H9 (cell line): Measurements from ENCODE around the gene GSE1. TPM values are rescaled to one million over a fixed set of nuclear protein-coding genes. Genes with fewer than 3 reads are reported as not detected.
A peak's percentile ranks its signal among the peaks of the same experiment; 100 is the strongest.

Experiments used
- DNase-seq: peaks from one replicate; pipeline ENCODE4 v3.0.0-alpha.2; 2017
- H2AFZ ChIP-seq: one replicate; pipeline ENCODE4 v1.6.1; 2013; ENCODE audit warnings: mild to moderate bottlenecking, low read length, control low read depth, moderate library complexity
- H2AK5ac ChIP-seq: 2 replicates; pipeline ENCODE4 v1.6.1; 2013; ENCODE audit warnings: low read length, control low read depth, mixed read lengths; ENCODE audit not compliant: insufficient read length
- H2BK120ac ChIP-seq: one replicate; pipeline ENCODE4 v1.6.1; 2013; ENCODE audit warnings: low read depth, mild to moderate bottlenecking, low read length, control low read depth, inconsistent platforms; ENCODE audit not compliant: poor library complexity, severe bottlenecking
- H2BK12ac ChIP-seq: 2 replicates; pipeline ENCODE4 v1.6.1; 2013; ENCODE audit warnings: low read length, control low read depth, mixed read lengths, low read depth; ENCODE audit not compliant: insufficient read length
- H2BK15ac ChIP-seq: 2 replicates; pipeline ENCODE4 v1.6.1; 2013; ENCODE audit warnings: low read depth, low read length, control low read depth
- H2BK20ac ChIP-seq: one replicate; pipeline ENCODE4 v1.6.1; 2013; ENCODE audit warnings: low read depth, mild to moderate bottlenecking, low read length, control low read depth, inconsistent platforms; ENCODE audit not compliant: poor library complexity, severe bottlenecking
- H2BK5ac ChIP-seq: 2 replicates; pipeline ENCODE4 v1.6.1; 2013; ENCODE audit warnings: low read length, control low read depth, mixed read lengths; ENCODE audit not compliant: insufficient read length
- H3K14ac ChIP-seq: 2 replicates; pipeline ENCODE4 v1.6.1; 2013; ENCODE audit warnings: low read length, control low read depth; ENCODE audit not compliant: insufficient read depth
- H3K18ac ChIP-seq: 2 replicates; pipeline ENCODE4 v1.6.1; 2013; ENCODE audit warnings: low read depth, mild to moderate bottlenecking, mixed read lengths, low read length, control low read depth; ENCODE audit not compliant: insufficient read length
- H3K23ac ChIP-seq: 2 replicates; pipeline ENCODE4 v1.6.1; 2013; ENCODE audit warnings: low read length, control low read depth, mixed read lengths, low read depth; ENCODE audit not compliant: insufficient read length
- H3K23me2 ChIP-seq: 2 replicates; pipeline ENCODE4 v1.6.1; 2013; ENCODE audit warnings: low read depth, mild to moderate bottlenecking, mixed read lengths, low read length, control low read depth; ENCODE audit not compliant: insufficient read length, poor library complexity, severe bottlenecking
- H3K27ac ChIP-seq: 2 replicates; pipeline ENCODE4 v1.5.1; 2013; ENCODE audit warnings: low read length, control low read depth, mixed read lengths, low read depth; ENCODE audit not compliant: insufficient read length
- H3K27me3 ChIP-seq: 2 replicates; pipeline ENCODE4 v1.6.1; 2013; ENCODE audit warnings: low read length, control low read depth, inconsistent platforms; ENCODE audit not compliant: insufficient read depth
- H3K4ac ChIP-seq: 2 replicates; pipeline ENCODE4 v1.6.1; 2013; ENCODE audit warnings: low read depth, mild to moderate bottlenecking, control low read depth, inconsistent platforms, low read length, moderate library complexity
- H3K4me1 ChIP-seq: 2 replicates; pipeline ENCODE4 v1.6.1; 2013; ENCODE audit warnings: low read length, control low read depth, inconsistent platforms; ENCODE audit not compliant: insufficient read depth
- H3K4me2 ChIP-seq: 2 replicates; pipeline ENCODE4 v1.6.1; 2013; ENCODE audit warnings: low read length, control low read depth, mixed read lengths; ENCODE audit not compliant: insufficient read length, insufficient read depth
- H3K56ac ChIP-seq: 2 replicates; pipeline ENCODE4 v1.6.1; 2013; ENCODE audit warnings: low read depth, mild to moderate bottlenecking, mixed read lengths, low read length, control low read depth; ENCODE audit not compliant: insufficient read length
- H3K79me1 ChIP-seq: 2 replicates; pipeline ENCODE4 v1.6.1; 2013; ENCODE audit warnings: low read depth, mild to moderate bottlenecking, moderate library complexity, low read length, control low read depth, inconsistent platforms; ENCODE audit not compliant: insufficient read depth, poor library complexity, severe bottlenecking
- H3K79me2 ChIP-seq: 2 replicates; pipeline ENCODE4 v1.6.1; 2013; ENCODE audit warnings: low read length, control low read depth, inconsistent platforms; ENCODE audit not compliant: insufficient read depth
- H3K9ac ChIP-seq: 2 replicates; pipeline ENCODE4 v1.6.1; 2013; ENCODE audit warnings: low read length, control low read depth, mixed read lengths; ENCODE audit not compliant: insufficient read length; ENCODE audit errors: extremely low read depth
- H3K9me3 ChIP-seq: one replicate; pipeline ENCODE4 v1.6.1; 2013; ENCODE audit warnings: low read depth, low read length, inconsistent platforms; ENCODE audit not compliant: control insufficient read depth
- H3T11ph ChIP-seq: one replicate; pipeline ENCODE4 v1.6.1; 2013; ENCODE audit warnings: mild to moderate bottlenecking, low read length, control low read depth, inconsistent platforms
- H4K20me1 ChIP-seq: one replicate; pipeline ENCODE4 v1.6.1; 2013; ENCODE audit not compliant: control insufficient read depth, insufficient read length, insufficient read depth
- H4K5ac ChIP-seq: 2 replicates; pipeline ENCODE4 v1.6.1; 2013; ENCODE audit warnings: low read depth, mild to moderate bottlenecking, mixed read lengths, low read length, control low read depth; ENCODE audit not compliant: insufficient read length
- H4K8ac ChIP-seq: replicated peaks from 2 replicates; pipeline ENCODE4 v1.6.1; 2013; ENCODE audit warnings: low read length, control low read depth, mixed read lengths, low read depth; ENCODE audit not compliant: insufficient read length
- H4K91ac ChIP-seq: 2 replicates; pipeline ENCODE4 v1.6.1; 2013; ENCODE audit warnings: low read depth, mild to moderate bottlenecking, moderate library complexity, mixed read lengths, low read length, control low read depth; ENCODE audit not compliant: insufficient read length
- H3K27ac Mint-ChIP-seq, 3 experiments: 2 replicates in 2 of 3; 3 replicates in 1 of 3; pipeline ENCODE4 v1.8.0; 2020 to 2021; ENCODE audit warnings: mixed read lengths in 3 of 3, mild to moderate bottlenecking in 1 of 3, moderate library complexity in 1 of 3
- H3K27me3 Mint-ChIP-seq: 2 replicates; pipeline ENCODE4 v1.8.0; 2021; ENCODE audit warnings: low read depth, mild to moderate bottlenecking, moderate library complexity, mixed read lengths
- H3K36me3 Mint-ChIP-seq, 3 experiments: 2 replicates in 2 of 3; 3 replicates in 1 of 3; pipeline ENCODE4 v1.8.0; 2020 to 2021; ENCODE audit warnings: low read depth in 3 of 3, mixed read lengths in 3 of 3; ENCODE audit not compliant: insufficient read depth in 1 of 3
- H3K4me1 Mint-ChIP-seq, 2 experiments: 2 replicates each; pipeline ENCODE4 v1.8.0; 2020; ENCODE audit warnings: mixed read lengths in 2 of 2
- H3K4me3 Mint-ChIP-seq, 2 experiments: 2 replicates in 1 of 2; 3 replicates in 1 of 2; pipeline ENCODE4 v1.8.0; 2020 to 2021; ENCODE audit warnings: mild to moderate bottlenecking in 2 of 2, mixed read lengths in 2 of 2, moderate library complexity in 1 of 2
- H3K9me3 Mint-ChIP-seq, 2 experiments: 2 replicates in 1 of 2; 3 replicates in 1 of 2; pipeline ENCODE4 v1.8.0; 2020; ENCODE audit warnings: mild to moderate bottlenecking in 2 of 2, mixed read lengths in 2 of 2, moderate library complexity in 1 of 2
- WGBS: extraction: QIAGEN DNeasy Blood & Tissue Kit; methylation state at CpG from one replicate; pipeline ENCODE4 v1.1.7; 2013; ENCODE audit warnings: missing lambda C conversion rate, low lambda C conversion rate, mixed read lengths; ENCODE audit not compliant: insufficient read length; ENCODE audit errors: extremely low coverage; 5-methylcytosine and 5-hydroxymethylcytosine counted together
- total RNA-seq: library from RNA; stranded (reverse); gene quantifications from 2 replicates; pipeline ENCODE4 v1.2.1, GENCODE V29; 2021
- TF ChIP-seq, protein P1 (sequence below): fragments of 200-600 bp; sonication (generic); conservative IDR thresholded peaks from 3 replicates; pipeline ENCODE4 v1.8.0; 2021; ENCODE audit warnings: antibody characterized with exemption, mild to moderate bottlenecking

GSE1 gene
- total RNA-seq, 1 experiment from 2014 or later: 125 TPM

DNA sequence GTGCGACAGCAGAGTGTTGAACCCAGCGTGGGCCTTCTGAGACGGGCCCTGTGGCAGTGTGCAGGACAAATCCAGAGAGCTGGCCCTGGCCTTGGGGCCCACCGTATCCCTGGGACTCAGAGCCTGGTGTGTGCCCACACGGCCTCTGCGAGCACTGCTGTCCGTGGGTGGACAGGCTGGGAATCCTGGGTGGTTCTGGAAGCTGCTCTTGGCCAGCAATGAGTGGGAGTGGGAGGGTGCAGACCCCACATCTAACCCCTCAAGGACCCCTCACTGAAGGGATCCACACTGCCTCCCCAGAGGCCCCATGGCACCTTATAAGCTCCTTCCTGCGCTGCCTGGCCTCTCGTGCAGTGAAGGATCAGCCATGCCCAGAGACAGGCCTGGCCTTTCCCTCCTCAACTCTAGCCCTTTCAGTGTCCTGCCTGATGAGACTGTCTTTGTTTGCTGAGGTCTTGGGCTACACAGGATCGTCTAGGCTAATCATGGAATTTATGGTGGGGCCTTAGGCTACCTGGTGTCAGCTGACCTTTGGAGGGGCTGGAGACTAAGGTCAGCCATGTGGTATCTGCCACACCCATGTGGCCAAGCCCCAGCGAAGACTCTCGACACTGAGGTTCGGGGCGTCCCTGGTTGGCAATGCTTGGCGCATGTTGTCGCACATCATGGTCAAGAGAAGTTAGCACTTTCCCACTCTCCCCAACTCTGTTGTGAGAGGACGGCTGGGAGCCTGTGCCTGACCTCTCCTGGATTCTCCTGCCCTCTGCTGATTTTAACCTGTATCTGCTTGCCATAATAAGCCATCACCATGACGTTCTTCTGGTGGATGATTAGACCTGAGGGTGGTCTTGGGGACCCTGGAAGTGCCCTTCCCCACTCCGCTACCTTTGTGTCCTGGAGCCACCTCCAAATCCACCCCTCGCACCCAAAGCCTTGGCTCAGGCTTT lies 92.1 kb downstream of the GSE1 start:
- no peak overlapping the region for H3K18ac ChIP-seq
- H2BK15ac ChIP-seq: no peak overlapping the region
- TF ChIP-seq, protein P1, sequence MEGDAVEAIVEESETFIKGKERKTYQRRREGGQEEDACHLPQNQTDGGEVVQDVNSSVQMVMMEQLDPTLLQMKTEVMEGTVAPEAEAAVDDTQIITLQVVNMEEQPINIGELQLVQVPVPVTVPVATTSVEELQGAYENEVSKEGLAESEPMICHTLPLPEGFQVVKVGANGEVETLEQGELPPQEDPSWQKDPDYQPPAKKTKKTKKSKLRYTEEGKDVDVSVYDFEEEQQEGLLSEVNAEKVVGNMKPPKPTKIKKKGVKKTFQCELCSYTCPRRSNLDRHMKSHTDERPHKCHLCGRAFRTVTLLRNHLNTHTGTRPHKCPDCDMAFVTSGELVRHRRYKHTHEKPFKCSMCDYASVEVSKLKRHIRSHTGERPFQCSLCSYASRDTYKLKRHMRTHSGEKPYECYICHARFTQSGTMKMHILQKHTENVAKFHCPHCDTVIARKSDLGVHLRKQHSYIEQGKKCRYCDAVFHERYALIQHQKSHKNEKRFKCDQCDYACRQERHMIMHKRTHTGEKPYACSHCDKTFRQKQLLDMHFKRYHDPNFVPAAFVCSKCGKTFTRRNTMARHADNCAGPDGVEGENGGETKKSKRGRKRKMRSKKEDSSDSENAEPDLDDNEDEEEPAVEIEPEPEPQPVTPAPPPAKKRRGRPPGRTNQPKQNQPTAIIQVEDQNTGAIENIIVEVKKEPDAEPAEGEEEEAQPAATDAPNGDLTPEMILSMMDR: 0 out of 3 replicates have a peak, but pooled peaks have one; percentile 10
- H3K9me3 ChIP-seq: no peaks in the 10 kb centered on the region
- H2BK120ac ChIP-seq: no peak overlapping the region
- no peak overlapping the region for H2AK5ac ChIP-seq
- H3K4ac ChIP-seq: no peak overlapping the region
- Mint-ChIP-seq H3K4me3 (no peak overlapping the region), H3K27ac (no peak overlapping the region; a peak in 1 of 7 replicates), H3K27me3 (peaks cover 9% of the 10 kb centered on the region), H3K36me3 (no peaks in the 10 kb centered on the region), H3K4me1 (peaks cover 0 to 1% of the 10 kb centered on the region in 2 experiments; a peak in 2 of 4 replicates), H3K9me3 (no peaks in the 10 kb centered on the region)
- no peak overlapping the region for H3K23ac ChIP-seq
- no peak overlapping the region for H4K8ac ChIP-seq
- no peak overlapping the region for H3K14ac ChIP-seq
- H3K27me3 ChIP-seq: no peaks in the 10 kb centered on the region
- H2AFZ ChIP-seq: no peak overlapping the region
- H4K5ac ChIP-seq: no peak overlapping the region
- DNase-seq: no peak
- H2BK12ac ChIP-seq: no peak overlapping the region
- no peaks in the 10 kb centered on the region for H3K79me2 ChIP-seq
- H3K27ac ChIP-seq: no peak overlapping the region
- H3K56ac ChIP-seq: no peak overlapping the region
- H2BK5ac ChIP-seq: no peak overlapping the region
- no peaks in the 10 kb centered on the region for H4K20me1 ChIP-seq
- no CpG with 5 or more reads among the region's 20 CpGs for WGBS
- H3K79me1 ChIP-seq: no peaks in the 10 kb centered on the region
- H3T11ph ChIP-seq: no peak overlapping the region
- no peaks in the 10 kb centered on the region for H3K4me1 ChIP-seq
- H4K91ac ChIP-seq: no peak overlapping the region
- no peak overlapping the region for H3K9ac ChIP-seq
- H3K4me2 ChIP-seq: no peak overlapping the region
- H2BK20ac ChIP-seq: no peak overlapping the region
- H3K23me2 ChIP-seq: no peaks in the 10 kb centered on the region
